Hindlimb muscle (tissue), 1 donor: Measurements from ENCODE around the gene CALR3. TPM values are rescaled to one million over a fixed set of nuclear protein-coding genes. Genes with fewer than 3 reads are reported as not detected.
"Not testable (repeated sequence)": the region's sequence is repeated elsewhere in the genome, so short reads cannot be mapped to it uniquely, and the experiment has no call there.

Experiments
- DNase-seq: peaks from one replicate; pipeline ENCODE4 v3.0.0-alpha.2; 2013
- polyA plus RNA-seq: library from polyadenylated mRNA; unstranded; fragments of 120-200 nt; gene quantifications from one replicate; pipeline ENCODE4 v1.2.1, GENCODE V29; 2013; ENCODE audit not compliant: insufficient read length

Gene CALR3
- polyA plus RNA-seq: not detected

GRCh38 chr19:16495982-16496612 lies at the start of gene CALR3, which contains the start of gene C19orf44:
TSS of gene CALR3 (minus strand) at chr19:16496167. CDS start at chr19:16496129, 38 bp downstream.
TSS of gene C19orf44 (plus strand) at chr19:16496394. CDS start at chr19:16500793, 4,399 bp downstream.
- peak; percentile 99 for DNase-seq

- DNase-seq: no peak
These were observed 48.7 kb upstream of the CALR3 start for GRCh38 chr19:16544473-16545231.

GRCh38 chr19:16543734-16544133 lies 47.8 kb upstream of the CALR3 start:
- DNase-seq: not testable (repeated sequence)

- no peak for DNase-seq
These were observed 47.0 kb upstream of the CALR3 start for GRCh38 chr19:16542910-16543472.

GRCh38 chr19:16542045-16542909 lies 46.3 kb upstream of the CALR3 start, which contains the start of gene CHERP:
TSS of gene CHERP (minus strand) at chr19:16542437. CDS start at chr19:16542378, 59 bp downstream.
- peak; percentile 97 for DNase-seq

GRCh38 chr19:16541526-16542044 lies 45.6 kb upstream of the CALR3 start:
- peak; percentile 25 for DNase-seq

- DNase-seq: no peak
These were observed 45.0 kb upstream of the CALR3 start for GRCh38 chr19:16540948-16541347.

- no peak for DNase-seq
These were observed 41.1 kb upstream of the CALR3 start for GRCh38 chr19:16537111-16537510.

GRCh38 chr19:16536130-16536529 lies 40.2 kb upstream of the CALR3 start:
- no peak for DNase-seq

GRCh38 chr19:16535381-16535780 lies 39.4 kb upstream of the CALR3 start:
- DNase-seq: no peak

GRCh38 chr19:16532440-16533234 lies 36.7 kb upstream of the CALR3 start:
- DNase-seq: no peak

GRCh38 chr19:16531380-16531669 lies 35.4 kb upstream of the CALR3 start:
- DNase-seq: no peak

GRCh38 chr19:16530540-16531379 lies 34.8 kb upstream of the CALR3 start:
- no peak for DNase-seq

GRCh38 chr19:16529466-16530144 lies 33.6 kb upstream of the CALR3 start:
- DNase-seq: no peak

- DNase-seq: no peak
These were observed 32.1 kb upstream of the CALR3 start for GRCh38 chr19:16527971-16528521.

- no peak for DNase-seq
These were observed 31.5 kb upstream of the CALR3 start for GRCh38 chr19:16527334-16527935.

- DNase-seq: no peak
These were observed 29.9 kb upstream of the CALR3 start for GRCh38 chr19:16525751-16526481.

GRCh38 chr19:16524991-16525734 lies 29.2 kb upstream of the CALR3 start:
- DNase-seq: no peak
